Measurements from ENCODE around the gene ST6GALNAC5.

The ST6GALNAC5 gene

DNA sequence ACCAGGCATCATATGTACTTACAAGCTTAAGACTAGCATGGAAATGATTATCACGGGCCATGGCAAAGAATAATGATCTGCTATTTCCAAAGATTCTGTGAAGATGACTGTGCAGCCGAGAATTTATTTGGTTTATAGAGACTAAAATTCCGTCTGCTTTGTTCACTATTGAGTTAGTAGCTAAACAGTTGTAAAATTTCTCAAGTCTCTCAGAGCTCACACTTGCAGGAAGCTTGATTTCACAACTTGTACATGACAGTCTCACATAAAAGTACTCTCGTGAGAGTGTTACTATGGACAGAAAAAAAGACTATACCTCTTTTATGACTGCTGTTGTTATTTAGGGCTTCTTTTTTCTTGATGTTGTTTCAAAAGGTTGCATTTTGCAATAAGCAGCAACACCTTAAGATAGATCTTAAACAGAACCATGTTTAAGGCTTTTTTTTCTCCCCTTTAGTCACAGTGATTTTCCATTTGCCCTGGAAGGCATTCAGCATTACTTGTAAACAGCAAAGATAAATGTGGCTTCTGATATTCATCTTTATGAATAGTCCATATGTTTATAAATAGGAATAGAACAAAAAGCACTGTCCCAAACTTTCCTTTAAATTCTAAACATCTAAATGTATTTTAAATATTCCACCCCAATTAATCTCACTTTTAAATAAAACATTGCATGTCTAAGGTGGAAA lies 24.8 kb downstream of the ST6GALNAC5 start:
- ATAC-seq, result no peak
- Mint-ChIP-seq H3K4me1 (no peaks in the 10 kb centered on the region), H3K27ac (no peak overlapping the region), H3K9me3 (no peaks in the 10 kb centered on the region), H3K27me3 (peaks cover 7% of the 10 kb centered on the region), H3K4me3 (no peak overlapping the region)
- no peak for DNase-seq

DNA sequence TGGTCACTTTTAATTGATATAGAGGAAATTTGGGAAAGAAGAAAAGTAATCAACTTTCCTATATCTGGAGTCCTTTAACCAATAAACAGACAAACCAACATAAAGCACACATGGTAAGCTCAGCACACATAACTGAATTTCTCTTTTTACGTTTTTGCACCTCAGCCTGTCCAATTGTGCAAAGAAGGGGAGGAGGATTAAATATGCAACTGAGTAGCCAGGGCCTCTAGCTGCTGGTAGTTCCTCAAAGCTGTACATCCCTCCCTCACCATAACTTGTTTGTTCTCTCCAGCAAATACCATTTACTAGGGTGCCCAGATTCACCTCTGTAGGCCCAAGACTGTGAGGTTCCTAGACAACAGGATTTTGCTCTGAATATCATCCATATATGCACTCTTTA lies 25.4 kb downstream of the ST6GALNAC5 start:
- H3K9me3 Mint-ChIP-seq, result no peaks in the 10 kb centered on the region
- H3K4me3 Mint-ChIP-seq, result no peak overlapping the region
- H3K27me3 Mint-ChIP-seq, result peaks cover 7% of the 10 kb centered on the region
- DNase-seq (no peak), ATAC-seq (no peak)
- no peak overlapping the region for H3K27ac Mint-ChIP-seq
- no peaks in the 10 kb centered on the region for H3K4me1 Mint-ChIP-seq

DNA sequence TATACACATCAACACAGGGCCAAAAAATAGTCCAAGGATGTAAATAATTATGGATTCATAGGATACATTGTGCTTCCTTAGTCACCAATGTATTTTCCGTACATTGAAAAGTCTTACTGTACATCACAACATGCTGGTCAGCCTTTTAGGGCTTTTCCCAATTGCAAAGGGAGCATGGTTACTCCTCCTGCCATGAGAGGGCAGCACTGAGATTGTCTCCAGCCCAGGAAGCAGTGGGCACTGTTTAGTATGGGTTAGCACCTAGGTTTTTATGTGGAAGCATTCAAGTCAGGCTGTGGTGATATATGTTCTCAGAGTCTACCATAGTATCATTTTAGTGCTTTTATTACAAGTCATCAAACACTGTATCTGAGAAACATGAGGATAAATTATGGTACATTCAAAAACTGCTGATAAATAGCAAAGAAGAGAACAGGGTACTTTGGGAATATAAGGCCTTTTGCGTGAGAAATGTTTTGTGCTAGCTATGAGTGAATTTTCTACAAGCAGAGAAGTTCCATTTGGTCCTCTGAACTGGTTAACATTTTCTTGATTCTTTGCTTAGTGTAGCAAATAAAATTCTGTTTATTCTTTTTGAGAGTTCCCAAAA lies 34.0 kb downstream of the ST6GALNAC5 start:
- DNase-seq, result peak; percentile 23 to 37
- H3K4me1 Mint-ChIP-seq, result no peaks in the 10 kb centered on the region
- no peak overlapping the region for H3K4me3 Mint-ChIP-seq
- no peak overlapping the region for H3K27ac Mint-ChIP-seq
- no peaks in the 10 kb centered on the region for H3K9me3 Mint-ChIP-seq
- peak; percentile 79 for ATAC-seq
- H3K27me3 Mint-ChIP-seq, result no peaks in the 10 kb centered on the region

DNA sequence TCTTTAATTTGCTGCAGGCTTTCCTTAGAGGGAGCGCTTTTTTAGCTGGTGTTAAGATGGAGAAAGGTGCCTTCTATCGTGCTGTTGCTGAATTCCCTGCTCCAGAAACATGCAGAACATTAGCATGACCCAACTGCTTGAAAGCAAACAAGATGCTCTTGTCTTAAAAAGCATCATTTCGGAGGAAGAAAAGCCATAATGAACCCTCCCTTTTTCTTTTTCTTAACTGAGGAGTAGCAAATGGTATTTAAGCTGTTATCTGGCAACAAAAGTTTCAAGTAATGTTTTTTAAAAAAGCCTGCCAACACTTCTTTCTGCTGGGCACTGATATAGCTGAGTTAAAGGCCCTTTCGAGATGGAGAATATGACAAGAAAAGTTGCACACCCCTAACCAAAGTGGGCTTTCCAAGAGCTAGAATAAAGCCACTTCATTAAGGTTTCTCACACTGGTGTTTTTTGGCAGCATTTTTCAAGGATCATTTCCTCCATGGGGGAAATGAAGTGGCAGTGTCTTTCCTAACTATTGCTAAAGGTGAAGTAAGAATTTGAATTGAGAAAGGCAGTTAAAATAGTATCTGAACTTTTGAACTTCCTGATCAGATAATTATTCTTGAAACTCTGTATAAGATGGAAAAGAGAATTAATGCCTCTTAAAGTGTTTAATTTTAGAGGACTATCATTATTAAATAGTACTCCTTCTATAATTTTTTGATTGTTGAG lies 38.8 kb downstream of the ST6GALNAC5 start:
- Mint-ChIP-seq H3K9me3 (no peaks in the 10 kb centered on the region), H3K4me1 (no peaks in the 10 kb centered on the region), H3K27me3 (no peaks in the 10 kb centered on the region), H3K4me3 (no peak overlapping the region), H3K27ac (no peak overlapping the region)
- ATAC-seq (no peak), DNase-seq (no peak)

DNA sequence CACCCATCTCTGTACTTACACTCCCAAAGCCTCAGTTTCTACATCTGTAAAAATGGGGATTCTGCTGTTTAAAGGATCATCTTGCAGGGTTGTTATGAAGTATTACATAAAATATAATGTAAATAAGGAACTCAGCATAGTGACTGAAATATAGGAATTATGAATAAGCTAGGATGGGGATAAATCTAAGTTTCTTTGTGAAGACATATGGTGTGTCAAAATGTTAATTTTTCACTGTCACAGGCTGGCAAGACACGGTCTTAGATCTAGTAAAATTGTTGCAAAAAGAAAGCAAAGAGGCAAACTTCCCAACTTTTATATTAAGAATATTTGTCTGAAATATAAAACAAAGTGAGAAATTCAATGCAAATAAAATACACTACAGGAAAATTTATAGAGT lies 42.0 kb downstream of the ST6GALNAC5 start:
- peaks cover 5 to 7% of the 10 kb centered on the region in 2 donors for H3K9me3 Mint-ChIP-seq
- H3K4me3 Mint-ChIP-seq, result no peak overlapping the region
- DNase-seq (no peak), ATAC-seq (no peak)
- H3K27me3 Mint-ChIP-seq, result no peaks in the 10 kb centered on the region
- H3K4me1 Mint-ChIP-seq, result no peaks in the 10 kb centered on the region
- no peak overlapping the region for H3K27ac Mint-ChIP-seq

DNA sequence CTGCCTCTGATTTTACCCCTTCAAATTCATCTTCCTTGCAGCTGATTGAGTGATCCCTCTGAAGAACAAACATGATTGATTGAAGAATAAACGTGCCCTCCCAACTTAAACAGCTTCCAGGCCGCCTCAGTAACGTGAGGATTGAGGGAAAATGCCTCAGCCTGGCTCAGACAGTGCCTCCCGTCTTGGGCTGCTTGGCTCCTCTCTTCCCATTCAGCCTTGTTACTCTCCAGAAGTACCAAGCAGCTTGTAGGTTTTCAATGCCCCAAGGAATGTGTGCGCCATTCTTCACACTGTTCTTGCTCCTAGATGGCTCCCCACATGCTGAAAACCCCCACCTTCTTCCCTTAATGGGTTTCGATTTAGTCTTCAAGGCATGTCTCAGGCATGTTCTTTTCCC lies 51.8 kb downstream of the ST6GALNAC5 start:
- Mint-ChIP-seq H3K4me3 (no peak overlapping the region), H3K9me3 (no peaks in the 10 kb centered on the region), H3K4me1 (no peaks in the 10 kb centered on the region), H3K27me3 (peaks cover 21% of the 10 kb centered on the region), H3K27ac (no peak overlapping the region)
- DNase-seq (no peak), ATAC-seq (no peak)

DNA sequence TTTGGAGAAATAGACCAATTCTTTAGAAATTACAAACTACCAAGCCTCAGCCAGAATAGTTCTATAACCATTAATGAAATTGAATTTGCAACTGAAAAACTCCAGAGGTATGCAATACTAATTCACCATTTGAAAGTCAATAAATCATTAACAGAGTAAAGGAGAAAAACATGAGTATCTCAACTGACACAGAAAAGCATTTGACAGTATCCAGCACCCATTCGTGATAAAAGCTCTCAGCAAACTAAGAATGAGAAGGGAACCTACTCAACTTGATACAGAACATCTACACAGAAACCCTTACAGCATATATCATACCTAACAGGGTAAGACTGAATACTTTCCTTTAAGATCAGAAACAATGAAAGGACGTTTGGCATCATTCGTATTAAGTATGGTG lies 54.3 kb downstream of the ST6GALNAC5 start:
- no peak for DNase-seq
- no peak for ATAC-seq
- peaks cover 21% of the 10 kb centered on the region for H3K27me3 Mint-ChIP-seq
- H3K27ac Mint-ChIP-seq, result no peak overlapping the region
- H3K4me1 Mint-ChIP-seq, result no peaks in the 10 kb centered on the region
- H3K4me3 Mint-ChIP-seq, result no peak overlapping the region
- H3K9me3 Mint-ChIP-seq, result no peaks in the 10 kb centered on the region

DNA sequence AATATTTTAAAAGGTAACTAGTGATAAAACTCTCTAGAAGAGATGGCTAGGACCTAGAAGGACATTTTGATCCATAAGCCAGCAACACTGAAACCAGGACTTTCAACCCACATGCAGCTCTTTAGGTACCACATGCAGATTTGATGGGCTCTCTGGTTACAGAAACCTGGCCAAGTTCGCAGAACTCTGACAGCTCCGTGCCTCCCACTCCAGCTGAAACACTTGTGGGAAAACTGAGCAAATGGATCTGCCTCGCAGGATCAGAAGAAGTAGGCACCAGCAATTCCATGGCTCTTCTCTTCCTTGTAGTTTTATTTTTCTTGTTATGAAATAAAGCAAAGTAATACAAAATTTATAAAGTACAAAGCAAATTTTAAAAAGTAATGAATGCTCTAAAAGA lies 58.5 kb downstream of the ST6GALNAC5 start:
- DNase-seq (no peak), ATAC-seq (no peak)
- no peak overlapping the region for H3K4me3 Mint-ChIP-seq
- no peaks in the 10 kb centered on the region for H3K9me3 Mint-ChIP-seq
- H3K27ac Mint-ChIP-seq, result no peak overlapping the region
- H3K27me3 Mint-ChIP-seq, result peaks cover 5% of the 10 kb centered on the region
- H3K4me1 Mint-ChIP-seq, result no peaks in the 10 kb centered on the region

DNA sequence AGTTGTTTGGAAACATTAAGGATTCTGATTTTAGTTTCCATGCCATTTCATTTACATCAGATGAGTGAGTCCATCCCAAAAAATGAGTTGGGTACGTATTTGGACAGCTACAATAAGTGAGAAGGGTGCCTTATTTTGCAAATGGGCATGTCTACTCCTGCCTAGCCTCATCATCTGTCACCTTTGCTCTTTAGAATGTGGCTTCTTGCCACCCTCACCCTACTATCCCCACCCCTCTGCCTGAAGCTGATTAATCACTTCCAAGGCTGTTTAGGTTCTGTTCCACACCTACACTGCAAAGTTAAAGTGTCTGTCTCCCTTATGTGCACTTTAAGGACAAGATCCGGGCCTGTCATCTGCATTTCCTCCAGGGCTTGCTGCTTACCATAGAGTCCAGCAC lies 61.2 kb downstream of the ST6GALNAC5 start:
- no peak for ATAC-seq
- H3K4me1 Mint-ChIP-seq, result no peaks in the 10 kb centered on the region
- no peak overlapping the region for H3K4me3 Mint-ChIP-seq
- H3K9me3 Mint-ChIP-seq, result no peaks in the 10 kb centered on the region
- no peak for DNase-seq
- no peaks in the 10 kb centered on the region for H3K27me3 Mint-ChIP-seq
- no peak overlapping the region for H3K27ac Mint-ChIP-seq

DNA sequence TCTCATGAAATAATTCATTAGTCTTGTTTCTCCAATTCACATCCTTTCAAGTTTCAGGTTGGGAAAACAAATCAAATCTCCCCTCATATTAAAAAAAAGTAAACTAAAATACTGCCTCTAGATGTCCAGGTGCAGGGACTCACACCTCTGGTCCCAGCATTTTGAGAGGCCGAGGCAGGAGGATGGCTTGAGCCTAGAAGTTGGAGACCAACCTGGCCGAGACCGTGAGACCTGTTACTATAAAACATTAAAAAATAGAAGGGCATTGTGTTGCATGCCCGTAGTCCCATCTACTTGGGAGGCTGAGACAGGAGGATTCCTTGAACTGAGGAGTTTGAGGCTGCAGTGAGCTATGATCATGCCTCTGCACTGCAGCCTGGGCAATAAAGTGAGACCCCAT lies 61.9 kb downstream of the ST6GALNAC5 start:
- no peaks in the 10 kb centered on the region for H3K9me3 Mint-ChIP-seq
- ATAC-seq, result no peak
- no peaks in the 10 kb centered on the region for H3K27me3 Mint-ChIP-seq
- no peak overlapping the region for H3K27ac Mint-ChIP-seq
- H3K4me1 Mint-ChIP-seq, result no peaks in the 10 kb centered on the region
- no peak overlapping the region for H3K4me3 Mint-ChIP-seq
- no peak for DNase-seq

DNA sequence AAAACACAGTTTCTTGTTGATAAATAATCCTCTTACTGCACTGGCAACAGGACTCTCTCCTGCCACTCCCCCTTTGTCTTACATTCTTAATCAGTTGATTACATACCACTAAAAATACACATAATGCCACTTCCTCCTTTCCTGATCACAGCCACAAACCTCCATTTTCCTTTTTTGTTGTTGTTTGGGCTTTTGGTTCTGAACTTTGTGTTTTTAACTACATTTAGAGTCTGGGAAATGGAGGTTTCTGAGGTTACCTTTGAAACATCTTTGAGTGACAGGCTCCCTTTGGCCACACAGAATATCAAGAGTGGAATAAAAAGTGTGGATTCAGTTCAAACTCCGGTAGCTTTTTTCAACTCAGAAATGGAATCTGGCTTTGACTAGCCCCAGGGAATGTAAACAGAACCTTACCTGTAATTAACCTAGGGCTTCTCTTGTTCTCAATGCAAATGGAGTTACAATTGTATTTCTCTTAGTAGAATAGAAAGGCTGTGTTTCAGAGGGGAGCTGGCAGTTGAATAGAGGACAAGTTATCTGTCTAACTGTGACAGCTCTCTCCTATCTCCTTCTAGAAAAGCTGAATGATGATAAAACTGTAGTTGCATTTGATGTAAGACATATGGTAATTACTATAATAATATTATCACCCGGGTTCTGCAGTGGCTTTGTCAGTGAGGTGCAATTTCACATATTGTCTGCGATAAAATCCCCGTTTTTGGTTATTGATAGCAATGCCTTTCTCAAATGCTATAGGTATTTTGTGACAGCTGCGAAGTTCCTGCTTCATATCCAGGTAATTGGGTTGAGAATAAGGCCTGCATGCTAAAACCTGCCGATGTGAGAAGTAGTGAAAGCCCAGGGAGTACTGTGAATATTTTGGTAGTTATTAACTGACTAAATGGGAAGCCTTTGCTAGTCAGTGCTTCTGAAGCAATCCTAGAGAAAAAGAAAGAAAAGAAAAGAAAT lies 66.9 kb downstream of the ST6GALNAC5 start:
- H3K27ac Mint-ChIP-seq, result no peak overlapping the region
- H3K4me3 Mint-ChIP-seq, result no peak overlapping the region
- no peaks in the 10 kb centered on the region for H3K27me3 Mint-ChIP-seq
- ATAC-seq (no peak), DNase-seq (no peak)
- no peaks in the 10 kb centered on the region for H3K9me3 Mint-ChIP-seq
- no peaks in the 10 kb centered on the region for H3K4me1 Mint-ChIP-seq

DNA sequence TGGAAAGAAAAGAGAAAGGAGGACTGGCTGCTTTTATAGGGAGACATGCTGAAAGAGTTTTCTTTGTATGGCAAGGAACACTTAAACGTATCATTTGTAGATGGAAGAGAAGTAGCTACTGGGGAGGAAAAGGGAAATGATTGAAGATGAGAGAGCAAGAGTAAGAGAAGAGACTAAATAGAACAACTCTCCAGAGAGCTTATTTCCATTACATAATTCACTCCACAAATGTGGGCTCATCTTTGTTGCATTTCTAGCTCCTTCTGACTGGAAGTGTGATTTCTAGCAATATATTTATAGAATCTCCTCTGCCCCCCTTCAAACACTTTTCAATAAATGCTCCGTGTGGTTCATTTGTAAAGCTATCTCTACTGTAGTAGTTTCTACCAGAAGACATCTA lies 71.0 kb downstream of the ST6GALNAC5 start:
- Mint-ChIP-seq H3K4me3 (no peak overlapping the region), H3K9me3 (no peaks in the 10 kb centered on the region), H3K27me3 (no peaks in the 10 kb centered on the region), H3K4me1 (no peaks in the 10 kb centered on the region), H3K27ac (no peak overlapping the region)
- ATAC-seq (no peak), DNase-seq (no peak)

DNA sequence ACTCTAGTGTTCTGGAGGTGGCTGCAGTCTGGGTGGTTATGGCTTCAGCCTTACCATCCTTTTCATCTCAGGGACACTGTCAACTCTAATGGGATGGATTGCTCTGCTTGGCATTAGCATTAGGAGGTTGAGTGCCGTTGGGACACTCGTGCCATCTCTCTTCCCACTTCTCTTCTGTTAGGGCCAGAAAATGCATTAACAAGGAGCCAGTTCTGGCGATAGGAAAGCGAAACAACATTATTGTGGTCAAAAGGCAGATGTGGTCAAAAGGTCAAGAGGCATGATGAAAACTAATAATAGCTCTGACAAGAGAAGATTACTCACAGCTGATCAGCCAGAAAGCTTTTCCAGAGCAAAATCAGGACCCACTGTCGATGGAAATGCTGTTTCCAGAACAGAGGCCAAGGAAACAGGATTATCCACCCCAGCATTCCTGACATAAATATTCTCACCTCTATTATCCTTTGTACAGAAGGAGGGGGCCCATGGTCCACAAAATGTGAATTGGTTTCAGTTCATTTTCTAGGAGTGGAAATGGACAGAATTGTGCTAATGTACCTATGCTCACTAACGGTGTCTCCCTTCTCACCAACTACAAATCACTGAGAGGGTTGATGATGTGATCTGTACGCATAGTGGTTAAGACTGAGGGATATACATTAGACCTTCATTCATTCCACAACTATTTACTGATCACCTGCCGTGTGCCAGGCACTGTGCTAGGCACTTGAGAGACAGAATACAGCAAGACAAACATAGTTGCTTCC lies 72.0 kb downstream of the ST6GALNAC5 start:
- Mint-ChIP-seq H3K9me3 (no peaks in the 10 kb centered on the region), H3K4me1 (no peaks in the 10 kb centered on the region), H3K27me3 (no peaks in the 10 kb centered on the region), H3K27ac (no peak overlapping the region), H3K4me3 (no peak overlapping the region)
- ATAC-seq (no peak), DNase-seq (no peak)

DNA sequence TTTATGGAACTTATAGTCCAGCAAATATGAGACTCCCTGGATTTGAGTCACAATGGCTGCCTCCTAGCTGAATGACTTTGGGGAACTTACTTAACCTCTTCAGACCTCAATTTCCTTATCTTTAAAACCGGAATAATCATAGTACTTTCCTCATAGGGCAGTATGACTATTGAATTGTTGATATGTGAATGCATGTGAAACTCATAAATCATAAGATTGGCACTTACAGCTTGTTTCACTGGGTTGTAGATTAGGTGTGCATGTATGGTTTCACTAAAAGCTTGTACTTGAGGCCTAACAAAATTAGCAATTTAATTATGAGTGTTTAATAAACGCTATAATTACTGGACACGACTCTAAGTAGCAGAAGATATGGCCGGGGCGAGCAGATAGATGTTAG lies 72.5 kb downstream of the ST6GALNAC5 start:
- H3K4me1 Mint-ChIP-seq, result no peaks in the 10 kb centered on the region
- ATAC-seq, result no peak
- no peak overlapping the region for H3K4me3 Mint-ChIP-seq
- no peaks in the 10 kb centered on the region for H3K27me3 Mint-ChIP-seq
- DNase-seq, result no peak
- no peak overlapping the region for H3K27ac Mint-ChIP-seq
- no peaks in the 10 kb centered on the region for H3K9me3 Mint-ChIP-seq
